Occipital lobe (tissue), 2 donors: ENCODE results near the gene KRTAP4-3. TPM values are rescaled to one million over a fixed set of nuclear protein-coding genes. Genes with fewer than 3 reads are reported as not detected.
"Not testable (repeated sequence)": the region's sequence is repeated elsewhere in the genome, so short reads cannot be mapped to it uniquely, and the experiment has no call there.

Experiments
- DNase-seq: peaks from one replicate; lab custom pipeline; 2025; lab: John Stamatoyannopoulos, UW
- total RNA-seq: library from RNA; depleted of rRNA; stranded (reverse); fragments of >200 nt; gene quantifications from one replicate; pipeline ENCODE4 v1.2.3, GENCODE V29; 2014

KRTAP4-3 gene
- total RNA-seq, 1 donor from 2014 or later = not detected

DNA sequence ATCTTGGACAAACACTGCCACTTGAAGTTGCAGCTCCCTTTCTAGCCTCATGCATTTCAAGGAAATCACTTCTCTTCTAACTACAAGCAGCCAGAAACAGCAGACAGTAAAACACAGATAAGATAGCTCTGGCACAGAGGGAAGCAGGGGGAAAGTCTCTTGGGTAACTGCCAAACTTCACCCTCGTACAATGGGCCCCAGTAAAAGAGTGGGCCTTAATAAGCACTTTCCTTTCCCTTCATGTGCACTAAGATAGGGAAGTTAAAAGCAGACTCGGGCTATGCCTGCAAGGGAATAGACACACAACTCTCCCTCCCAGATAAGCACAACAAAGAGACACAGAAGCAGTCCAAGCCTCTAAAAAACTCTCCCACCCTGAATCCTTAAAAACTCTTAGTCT is 14.2 kb downstream of the KRTAP4-3 start:
- DNase-seq = no peak

DNA sequence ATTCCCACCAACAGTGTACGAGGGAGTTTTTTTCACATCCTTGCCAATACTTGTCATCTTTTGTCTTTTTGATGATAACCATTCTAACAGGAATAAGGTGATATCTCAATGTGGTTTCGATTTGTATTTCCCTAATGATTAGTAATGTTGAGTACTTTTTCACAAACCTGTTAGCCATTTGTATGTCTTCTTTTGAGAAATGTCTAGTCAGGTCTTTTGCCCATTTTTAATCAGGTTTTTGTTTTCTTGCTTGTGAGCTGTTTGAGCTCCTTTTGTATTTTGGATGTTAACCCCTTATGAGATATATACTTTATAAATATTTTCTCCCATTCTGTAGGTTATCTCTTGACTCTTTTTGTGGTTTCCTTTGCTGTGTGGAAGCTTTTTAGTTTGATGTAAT is 16.5 kb downstream of the KRTAP4-3 start:
- no peak for DNase-seq

DNA sequence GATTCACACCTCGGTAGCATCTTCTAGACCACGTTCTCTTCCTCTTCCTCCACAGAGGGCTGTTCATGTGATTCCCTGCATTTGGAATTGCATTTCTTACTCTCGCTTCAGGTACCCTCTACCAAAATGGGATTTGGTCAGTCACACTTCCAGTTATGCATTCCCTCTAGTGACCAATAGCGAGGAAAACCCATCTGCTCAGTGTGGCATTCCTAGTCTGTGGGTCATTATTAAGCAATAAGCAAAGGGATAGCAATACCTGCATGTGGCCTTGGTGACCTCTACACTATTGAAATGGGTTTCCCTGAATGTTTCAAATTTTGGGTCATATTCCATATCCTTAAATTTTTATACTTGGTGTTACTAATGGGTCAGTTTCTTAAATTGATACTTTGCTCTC is 18.0 kb downstream of the KRTAP4-3 start:
- no peak for DNase-seq

DNA sequence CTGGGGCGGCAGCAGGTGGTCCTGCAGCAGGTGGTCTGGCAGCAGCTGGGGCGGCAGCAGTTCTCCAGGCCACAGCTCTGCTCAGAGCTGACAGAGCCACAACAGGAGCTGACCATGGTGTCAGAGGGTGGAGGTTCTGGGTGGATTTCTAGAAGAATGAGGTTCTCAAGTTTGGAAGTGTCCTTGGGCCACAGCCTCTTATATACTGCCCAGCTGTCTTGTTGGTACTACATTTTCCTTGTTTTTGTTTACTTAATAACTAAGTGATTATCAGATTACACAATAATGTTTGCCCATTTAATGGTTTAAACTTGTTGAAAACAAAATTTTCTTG is 18.4 kb downstream of the KRTAP4-3 start, which contains the start of gene KRTAP4-5:
Gene KRTAP4-5, minus strand, starts transcription at position 174 of the 334 bp plus-strand sequence. Its CDS starts 58 bp downstream, at position 116.
- no peak for DNase-seq

DNA sequence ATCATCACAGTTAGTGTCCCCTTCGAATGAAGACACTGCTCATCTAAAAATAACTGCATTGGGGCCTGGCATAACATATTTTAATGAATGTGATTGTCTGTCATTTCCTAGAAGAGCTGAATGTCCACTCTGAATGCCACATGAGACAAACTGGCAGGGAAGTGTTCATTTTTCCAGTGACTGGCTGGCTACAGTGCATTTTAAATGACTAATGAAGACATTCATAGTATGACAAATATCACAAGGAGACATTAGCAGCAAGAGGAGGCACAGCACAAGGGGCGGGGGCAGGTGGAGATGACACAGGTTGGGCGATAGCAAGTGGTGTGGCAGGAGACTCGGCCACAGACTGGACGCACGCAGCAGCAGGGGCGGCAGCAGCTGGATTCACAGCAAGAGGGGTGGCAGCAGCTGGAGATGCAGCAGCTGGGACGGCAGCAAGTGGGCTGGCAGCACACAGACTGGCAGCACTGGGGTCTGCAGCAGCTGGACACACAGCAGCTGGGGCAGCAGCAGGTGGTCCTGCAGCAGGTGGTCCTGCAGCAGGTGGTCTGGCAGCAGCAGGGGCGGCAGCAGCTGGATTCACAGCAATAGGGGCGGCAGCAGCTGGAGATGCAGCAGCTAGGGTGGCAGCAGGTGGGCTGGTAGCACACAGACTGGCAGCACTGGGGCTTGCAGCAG is 18.9 kb downstream of the KRTAP4-3 start:
- not testable (repeated sequence) for DNase-seq

DNA sequence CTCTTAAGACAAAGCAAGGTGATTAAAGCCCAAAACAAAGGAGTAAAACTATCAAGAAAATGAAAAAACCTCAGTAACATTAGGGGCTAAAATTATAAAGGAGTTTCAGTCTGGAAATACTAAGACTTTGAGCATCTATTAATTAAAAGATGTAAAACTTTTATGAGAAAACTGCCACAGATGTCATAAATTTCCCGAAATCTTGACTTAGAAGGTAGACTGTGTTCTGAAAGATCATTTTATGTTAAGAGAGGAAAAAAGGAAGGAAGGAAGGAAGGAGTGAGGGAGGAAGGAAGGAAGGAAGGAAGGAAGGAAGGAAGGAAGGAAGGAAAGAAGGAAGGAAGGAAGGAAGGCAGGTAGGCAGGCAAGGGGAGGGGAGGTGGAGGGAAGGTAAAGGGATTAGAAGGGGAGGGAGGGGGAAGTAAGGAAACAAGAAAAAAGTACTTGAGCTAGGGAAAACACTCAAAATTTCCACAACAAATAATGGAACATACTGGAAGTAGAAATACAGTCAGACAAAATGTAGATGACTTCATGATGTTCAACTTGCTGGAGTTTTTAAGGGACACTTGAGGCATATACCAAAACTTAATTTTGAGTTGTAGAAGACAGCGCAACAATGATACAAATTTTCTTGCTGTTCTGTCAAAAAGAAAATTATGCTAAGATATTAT is 20.4 kb downstream of the KRTAP4-3 start:
- DNase-seq = no peak

DNA sequence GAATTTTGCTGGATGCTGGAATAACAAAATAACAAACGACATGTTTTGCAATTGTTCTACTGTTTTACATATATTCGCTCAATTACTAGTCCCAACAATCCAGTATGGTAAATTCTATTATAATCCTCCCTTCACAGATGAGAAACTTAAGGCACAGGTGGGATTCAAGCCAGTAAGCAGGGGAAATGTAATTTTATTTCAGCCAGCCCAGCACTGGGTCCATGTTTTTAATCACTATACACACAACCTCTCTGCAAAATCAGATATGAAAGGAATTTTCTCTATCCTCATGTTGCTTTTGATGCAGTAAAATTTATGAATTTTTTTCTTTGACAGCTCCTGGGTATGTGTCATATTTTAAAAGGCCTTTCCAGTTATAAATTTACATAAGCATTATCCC is 22.8 kb downstream of the KRTAP4-3 start:
- DNase-seq = no peak

DNA sequence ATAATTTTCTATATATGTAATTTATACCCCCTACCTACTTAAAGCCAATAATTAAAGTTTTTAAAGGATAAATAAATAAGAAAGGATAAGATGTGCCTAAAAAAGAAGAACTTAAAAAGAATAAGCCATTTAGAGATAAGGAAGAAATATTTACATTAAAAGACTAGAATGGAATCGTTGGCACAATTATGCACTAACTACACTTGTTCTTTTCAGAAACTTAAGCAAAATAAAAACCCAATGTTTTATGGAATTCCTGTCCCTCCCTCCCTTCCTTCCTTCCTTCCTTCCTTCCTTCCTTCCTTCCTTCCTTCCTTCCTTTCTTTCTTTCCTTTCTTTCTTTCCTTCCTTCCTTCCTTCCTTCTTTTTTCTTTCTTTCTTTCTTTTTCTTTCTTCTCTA is 23.2 kb downstream of the KRTAP4-3 start:
- DNase-seq = no peak

DNA sequence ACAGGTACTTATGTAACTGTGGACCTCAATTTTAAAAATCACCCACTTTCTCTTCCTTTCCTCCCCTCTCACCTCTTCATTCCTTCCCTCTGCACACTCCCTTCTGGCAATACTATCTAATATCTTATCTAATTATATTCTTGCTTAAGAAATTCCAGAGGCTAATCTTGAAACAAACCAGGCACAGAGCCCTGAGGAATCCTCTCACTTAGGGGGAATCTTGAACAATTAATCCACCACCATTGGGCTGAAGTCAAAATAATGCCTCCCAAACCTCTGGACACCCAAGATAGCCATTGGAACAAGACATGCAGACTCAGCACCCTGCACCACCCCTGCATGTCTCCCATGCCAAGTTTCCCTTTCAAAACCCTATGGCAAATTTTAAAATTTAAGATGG is 26.7 kb downstream of the KRTAP4-3 start:
- no peak for DNase-seq

DNA sequence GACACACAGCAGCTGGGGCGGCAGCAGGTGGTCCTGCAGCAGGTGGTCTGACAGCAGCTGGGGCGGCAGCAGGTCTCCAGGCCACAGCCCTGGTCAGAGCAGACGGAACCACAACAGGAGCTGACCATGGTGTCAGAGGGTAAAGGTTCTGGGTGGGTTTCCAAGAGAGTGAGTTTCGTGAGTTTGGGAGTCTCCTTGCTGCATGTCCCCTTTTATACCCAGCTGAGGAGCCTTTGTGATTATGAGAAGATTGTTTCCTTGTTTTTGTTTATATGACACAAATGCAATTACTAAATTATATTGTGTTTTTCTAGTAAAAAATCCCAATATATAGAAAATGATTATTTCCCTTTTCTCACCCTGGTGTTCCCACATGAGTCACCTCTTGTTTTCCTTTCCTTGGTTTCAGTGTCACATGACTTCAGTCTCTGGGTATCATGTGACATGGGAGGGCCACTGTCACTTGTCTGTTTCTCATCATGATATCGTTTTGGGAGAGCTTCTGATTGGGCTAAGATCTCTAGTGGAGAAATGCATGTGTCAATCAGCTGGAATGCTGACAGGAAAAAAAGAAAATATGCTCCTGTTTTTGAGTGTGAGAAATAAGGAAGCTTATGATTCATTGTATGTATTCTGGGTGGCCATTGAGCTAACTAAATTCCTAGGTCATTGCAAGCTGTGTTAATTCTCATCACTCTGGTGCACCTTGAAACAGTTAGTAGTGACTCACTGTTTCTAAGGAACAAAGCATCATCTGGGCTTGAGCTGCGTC is 27.5 kb downstream of the KRTAP4-3 start, which contains the start of gene KRTAP4-6:
Gene KRTAP4-6, minus strand, starts transcription at position 185 of the 772 bp plus-strand sequence. Its CDS starts 57 bp downstream, at position 128.
- DNase-seq = no peak

DNA sequence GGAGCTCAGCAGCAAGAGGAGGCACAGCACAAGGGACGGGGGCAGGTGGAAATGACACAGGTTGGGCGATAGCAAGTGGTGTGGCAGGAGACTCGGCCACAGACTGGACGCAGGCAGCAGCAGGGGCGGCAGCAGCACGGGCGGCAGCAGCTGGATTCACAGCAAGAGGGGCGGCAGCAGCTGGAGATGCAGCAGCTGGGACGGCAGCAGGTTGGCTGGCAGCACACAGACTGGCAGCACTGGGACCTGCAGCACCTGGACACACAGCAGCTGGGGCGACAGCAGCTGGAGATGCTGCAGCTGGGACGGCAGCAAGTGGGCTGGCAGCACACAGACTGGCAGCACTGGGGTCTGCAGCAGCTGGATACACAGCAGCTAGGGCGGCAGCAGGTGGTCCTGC is 28.2 kb downstream of the KRTAP4-3 start:
- DNase-seq = not testable (repeated sequence)

DNA sequence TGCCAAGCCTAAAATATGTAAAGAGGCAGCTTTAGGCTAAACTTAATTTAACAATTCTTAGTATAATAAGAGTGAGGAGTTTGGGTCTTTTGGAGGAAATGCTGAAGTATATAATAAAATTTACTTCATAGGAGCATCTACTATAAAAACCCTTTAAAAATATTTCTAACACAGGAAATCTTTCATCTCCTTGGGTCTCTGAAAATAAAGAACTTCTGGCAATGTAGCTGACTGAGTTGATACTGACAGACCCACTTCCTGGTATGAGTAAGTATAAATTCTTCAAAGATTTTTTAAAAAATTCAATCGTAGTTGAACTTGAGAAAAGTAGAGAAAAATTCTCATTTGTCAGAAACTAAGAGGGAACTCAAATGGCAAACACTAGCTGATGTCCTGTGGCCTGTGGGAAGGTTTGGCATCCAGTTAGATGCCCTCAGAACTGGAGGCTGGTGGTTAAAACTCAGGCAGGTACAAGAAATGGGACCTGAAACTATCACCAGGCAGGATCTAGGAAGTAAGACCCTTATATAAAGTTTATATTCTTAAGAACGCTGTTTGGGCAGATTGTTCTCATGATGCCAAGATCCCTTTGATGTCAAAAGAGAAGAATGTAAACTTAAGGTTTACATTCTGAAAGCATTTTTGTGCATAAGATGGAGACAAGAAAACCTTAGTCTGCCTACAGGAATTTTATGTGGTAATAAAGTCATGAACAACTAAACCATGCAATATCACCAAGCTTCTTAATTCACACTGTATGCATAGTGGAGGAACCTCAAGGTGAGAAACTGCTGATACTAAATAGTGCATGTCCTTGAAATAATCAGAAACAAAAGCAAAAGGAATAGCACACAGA is 33.9 kb downstream of the KRTAP4-3 start:
- DNase-seq = no peak

DNA sequence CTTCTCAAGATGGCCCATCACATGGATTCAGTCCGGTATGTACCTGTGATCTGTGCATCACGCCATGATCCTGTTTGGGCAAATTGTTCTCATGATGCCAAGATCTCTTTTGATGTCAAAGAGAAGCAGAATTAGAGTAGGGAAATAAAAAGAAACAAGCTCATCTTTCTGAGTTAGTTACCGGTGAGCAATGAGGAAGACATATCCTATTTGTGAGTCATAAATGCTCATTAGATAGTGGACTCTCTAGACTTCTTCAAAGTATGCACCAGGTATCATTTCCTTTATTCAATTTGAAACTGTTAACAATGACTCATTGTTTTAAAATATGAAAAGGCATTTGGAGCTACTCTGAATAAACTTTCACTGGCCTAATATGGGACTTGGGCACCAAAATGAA is 36.0 kb downstream of the KRTAP4-3 start:
- no peak for DNase-seq

DNA sequence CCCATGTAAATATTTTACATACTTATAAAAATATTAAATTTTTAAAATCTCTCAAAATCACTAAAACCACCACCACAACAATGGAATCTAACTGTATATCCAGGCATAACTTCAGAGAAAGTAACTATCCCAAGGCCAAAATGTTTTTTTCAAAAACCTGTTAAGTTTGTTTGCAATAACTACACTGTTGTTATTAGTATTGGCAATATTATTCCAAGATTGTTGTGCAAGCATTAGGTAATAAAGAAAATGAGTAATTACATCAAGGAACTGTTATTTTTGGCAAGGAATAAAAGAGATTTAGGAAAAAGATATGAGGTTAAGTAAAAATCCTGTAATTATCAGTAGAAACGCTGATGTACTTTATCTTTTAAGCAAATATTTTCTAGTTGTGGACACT is 40.6 kb downstream of the KRTAP4-3 start:
- DNase-seq = no peak

DNA sequence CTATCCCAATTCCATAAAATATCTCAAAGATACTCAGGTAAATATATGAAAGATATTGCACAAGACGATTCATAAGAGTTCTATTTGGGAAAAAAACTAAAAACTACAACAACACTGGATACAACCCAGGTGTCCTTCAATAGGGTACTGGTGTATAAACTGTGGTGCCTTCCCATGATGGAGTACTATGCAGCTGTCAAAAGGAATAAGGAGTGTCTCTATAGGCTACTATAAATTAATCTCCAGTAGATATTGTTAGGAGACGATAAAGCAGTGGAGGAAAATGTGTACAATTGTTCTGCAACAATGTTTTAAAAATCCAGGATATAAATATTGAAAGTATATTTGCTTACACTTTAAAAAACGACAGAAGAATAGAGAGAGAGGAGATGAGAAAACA is 41.6 kb downstream of the KRTAP4-3 start:
- DNase-seq = no peak

DNA sequence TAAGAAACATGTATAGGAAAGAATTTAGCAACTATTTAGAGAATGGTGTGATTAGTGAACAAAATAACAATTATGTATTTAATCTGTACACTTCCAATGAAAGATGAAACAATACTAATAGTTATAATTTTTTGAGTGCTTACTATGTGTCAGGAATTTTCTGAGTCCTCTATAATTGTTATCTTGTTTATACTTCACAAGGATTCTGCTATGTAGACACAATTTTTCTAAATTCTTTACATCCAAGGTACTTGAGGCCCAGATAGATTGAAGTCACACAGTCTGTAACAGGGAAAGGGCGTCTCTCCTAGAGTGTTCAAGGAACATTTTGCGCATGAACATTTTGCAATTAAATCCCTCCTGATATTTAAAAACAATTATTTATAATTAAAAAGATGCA is 43.0 kb downstream of the KRTAP4-3 start:
- no peak for DNase-seq

DNA sequence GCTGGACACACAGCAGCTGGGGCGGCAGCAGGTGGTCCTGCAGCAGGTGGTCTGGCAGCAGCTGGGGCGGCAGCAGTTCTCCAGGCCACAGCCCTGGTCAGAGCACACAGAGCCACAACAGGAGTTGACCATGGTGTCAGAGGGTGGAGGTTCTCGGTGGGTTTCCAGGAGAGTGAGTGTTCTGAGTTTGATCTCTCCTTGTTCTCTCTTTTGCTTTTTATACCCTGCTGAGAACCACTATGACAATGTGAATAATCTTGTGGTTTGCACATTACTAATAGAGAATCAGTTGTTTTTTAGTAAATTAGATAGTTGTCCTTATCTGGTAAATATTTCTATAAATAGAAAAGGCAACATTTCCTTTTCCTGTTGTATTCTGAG is 44.0 kb downstream of the KRTAP4-3 start, which contains the start of gene KRTAP4-12:
Gene KRTAP4-12, minus strand, starts transcription at position 192 of the 381 bp plus-strand sequence. Its CDS starts 60 bp downstream, at position 132.
- DNase-seq = not testable (repeated sequence)

DNA sequence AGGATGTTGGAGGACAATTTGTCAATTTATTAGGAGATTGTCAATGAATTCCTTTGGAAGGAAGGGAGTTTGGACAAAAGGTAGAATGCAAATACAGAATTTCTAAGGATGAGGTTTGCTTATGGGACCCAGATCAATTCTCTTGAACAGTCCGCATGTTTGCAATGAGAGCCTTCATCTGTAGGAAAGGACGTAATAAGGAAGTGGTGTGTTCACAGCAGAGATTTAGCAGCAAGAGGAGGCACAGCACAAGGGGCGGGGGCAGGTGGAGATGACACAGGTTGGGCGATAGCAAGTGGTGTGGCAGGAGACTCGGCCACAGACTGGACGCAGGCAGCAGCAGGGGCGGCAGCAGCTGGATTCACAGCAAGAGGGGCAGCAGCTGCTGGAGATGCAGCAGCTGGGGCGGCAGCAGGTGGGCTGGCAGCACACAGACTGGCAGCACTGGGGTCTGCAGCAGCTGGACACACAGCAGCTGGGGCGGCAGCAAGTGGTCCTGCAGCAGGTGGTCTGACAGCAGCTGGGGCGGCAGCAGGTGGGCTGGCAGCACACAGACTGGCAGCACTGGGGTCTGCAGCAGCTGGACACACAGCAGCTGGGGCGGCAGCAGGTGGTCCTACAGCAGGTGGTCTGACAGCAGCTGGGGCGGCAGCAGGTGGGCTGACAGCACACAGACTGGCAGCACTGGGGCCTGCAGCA is 44.6 kb downstream of the KRTAP4-3 start:
- not testable (repeated sequence) for DNase-seq

DNA sequence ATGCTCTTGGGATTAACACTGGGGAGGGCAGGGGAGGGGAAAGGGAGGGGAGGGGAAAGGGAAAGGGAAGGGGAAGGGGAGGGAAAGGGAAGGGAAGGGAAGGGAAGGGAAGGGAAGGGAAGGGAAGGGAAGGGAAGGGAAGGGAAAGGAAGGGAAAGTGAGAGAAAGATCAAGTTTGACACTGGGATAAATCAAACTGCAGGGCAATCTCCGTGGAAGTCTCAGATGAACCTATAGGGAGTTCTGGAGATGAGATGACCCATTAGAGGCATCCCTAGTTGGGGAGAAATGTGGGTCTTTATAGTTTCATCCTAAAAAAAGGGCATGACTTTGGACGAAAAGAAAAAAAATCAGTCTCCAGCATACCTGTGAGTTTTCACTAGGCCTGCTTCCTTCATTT is 46.3 kb downstream of the KRTAP4-3 start:
- no peak for DNase-seq
